ENCODE data around the gene PPP1R12A.
"Not testable (repeated sequence)": the region's sequence is repeated elsewhere in the genome, so short reads cannot be mapped to it uniquely, and the experiment has no call there.

Gene PPP1R12A

GRCh38 chr12:79830440-79830839 is 104.5 kb downstream of the PPP1R12A start:
- TF ChIP-seq ZFX (IDR thresholded peaks at IDR 0.05; ENCODE audit: borderline replicate concordance) (no peak), CTCF (IDR thresholded peaks at IDR 0.05) (no peak)
- no peak overlapping the region for H3K27ac ChIP-seq

- no peak overlapping the region for H3K27ac ChIP-seq
- TF ChIP-seq ZFX (IDR thresholded peaks at IDR 0.05; ENCODE audit: borderline replicate concordance) (no peak), CTCF (IDR thresholded peaks at IDR 0.05) (no peak)
These were observed 106.0 kb downstream of the PPP1R12A start for GRCh38 chr12:79828924-79829323.

GRCh38 chr12:79827484-79827883 is 107.4 kb downstream of the PPP1R12A start:
- H3K27ac ChIP-seq, result no peak overlapping the region
- no peak for TF ChIP-seq CTCF (IDR thresholded peaks at IDR 0.05)
- no peak for TF ChIP-seq ZFX (IDR thresholded peaks at IDR 0.05; ENCODE audit: borderline replicate concordance)

- no peak overlapping the region for H3K27ac ChIP-seq
- TF ChIP-seq CTCF (IDR thresholded peaks at IDR 0.05), result no peak
- no peak for TF ChIP-seq ZFX (IDR thresholded peaks at IDR 0.05; ENCODE audit: borderline replicate concordance)
These were observed 108.4 kb downstream of the PPP1R12A start for GRCh38 chr12:79826267-79827128.

DNA sequence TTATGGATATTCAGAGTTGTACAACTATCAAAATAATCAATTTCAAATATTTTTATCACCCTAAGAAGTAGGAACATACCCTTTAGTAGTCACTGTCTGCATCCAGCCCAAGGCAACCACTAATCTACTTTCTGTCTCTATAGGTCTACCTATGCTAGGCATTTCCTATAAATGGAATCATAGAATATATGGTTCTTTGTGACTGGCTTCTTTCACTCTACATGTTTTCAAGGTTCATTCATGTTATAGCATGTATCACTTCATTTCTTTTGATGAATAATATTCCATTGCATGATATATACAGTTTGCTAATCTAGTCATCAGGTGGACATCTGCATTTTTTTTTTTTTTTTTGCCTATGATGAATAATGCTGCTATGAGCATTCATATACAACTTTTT is 112.4 kb downstream of the PPP1R12A start:
- TF ChIP-seq CTCF (IDR thresholded peaks at IDR 0.05) (no peak), ZFX (IDR thresholded peaks at IDR 0.05; ENCODE audit: borderline replicate concordance) (no peak)
- no peak overlapping the region for H3K27ac ChIP-seq

- TF ChIP-seq CTCF (IDR thresholded peaks at IDR 0.05) (no peak), ZFX (IDR thresholded peaks at IDR 0.05; ENCODE audit: borderline replicate concordance) (no peak)
- H3K27ac ChIP-seq, result no peak overlapping the region
These were observed 116.0 kb downstream of the PPP1R12A start for GRCh38 chr12:79818856-79819255.

DNA sequence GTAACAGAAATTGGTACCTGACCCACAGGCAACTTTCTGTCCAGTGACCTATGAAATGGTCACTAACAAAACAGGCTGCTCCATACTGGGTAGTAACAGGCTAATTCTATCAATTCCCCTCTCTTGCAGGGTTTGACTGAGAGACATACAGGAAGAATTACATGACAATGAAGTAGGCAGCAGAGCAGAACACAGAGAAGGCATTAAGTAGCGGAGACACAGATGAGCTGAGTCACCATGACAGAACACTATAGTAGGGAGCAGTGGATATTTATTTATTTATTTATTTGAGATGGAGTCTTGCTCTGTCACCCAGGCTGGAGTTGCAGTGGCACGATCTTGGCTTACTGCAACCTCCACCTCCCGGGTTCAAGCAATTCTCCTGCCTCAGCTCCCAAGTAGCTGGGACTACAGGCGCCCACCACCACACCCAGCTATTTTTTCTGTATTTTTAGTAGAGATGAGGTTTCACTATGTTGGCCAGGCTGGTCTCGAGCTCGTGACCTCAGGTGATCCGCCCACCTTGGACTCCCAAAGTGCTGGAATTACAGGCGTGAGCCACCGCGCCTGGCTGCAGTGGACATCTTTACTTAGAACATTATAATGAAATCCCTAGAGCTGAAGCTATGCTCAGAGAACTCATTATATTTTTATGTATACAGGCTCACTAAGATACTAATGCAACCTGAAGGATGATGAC is 150.4 kb downstream of the PPP1R12A start:
- H3K27ac ChIP-seq, result not testable (repeated sequence)
